HL-60 (cell line): ENCODE data around the gene ST8SIA4.

Experiments used
- DNase-seq, 2 experiments: peaks; one replicate each; pipeline ENCODE4 v3.0.0-alpha.2; 2010 to 2020; ENCODE audit warnings: low read depth in 1 of 2, low spot score in 1 of 2
- H3K27ac ChIP-seq: fragments of 250-450 bp; sonication (Bioruptor Pico); replicated peaks from 2 replicates; pipeline ENCODE4 v1.5.1; 2020; ENCODE audit warnings: mild to moderate bottlenecking, moderate library complexity
- H3K27me3 ChIP-seq: fragments of 250-450 bp; sonication (Bioruptor Pico); 2 replicates; pipeline ENCODE4 v1.5.1; 2021; ENCODE audit warnings: mild to moderate bottlenecking, moderate library complexity; ENCODE audit not compliant: insufficient read depth, poor library complexity, severe bottlenecking
- H3K4me3 ChIP-seq: replicated peaks from 2 replicates; pipeline ENCODE4 v1.5.1; 2011; ENCODE audit warnings: mild to moderate bottlenecking, control low read depth, low read length; ENCODE audit not compliant: insufficient read depth
- GABPA ChIP-seq: IDR thresholded peaks from 2 replicates; pipeline ENCODE4 v1.6.1; 2012; ENCODE audit warnings: low read depth
- POLR2AphosphoS5 ChIP-seq: IDR thresholded peaks from 2 replicates; pipeline ENCODE4 v1.6.1; 2012; ENCODE audit warnings: low read depth
- SPI1 ChIP-seq: IDR thresholded peaks from 2 replicates; pipeline ENCODE4 v1.6.1; 2012; ENCODE audit warnings: low read depth, mild to moderate bottlenecking, borderline replicate concordance
- TF ChIP-seq, protein P1 (sequence below): IDR thresholded peaks from one replicate; pipeline ENCODE4 v1.5.1; 2011; ENCODE audit warnings: low read length, control low read depth, inconsistent platforms; ENCODE audit not compliant: insufficient read depth
- TF ChIP-seq, protein P2 (sequence below): IDR thresholded peaks from 2 replicates; pipeline ENCODE4 v1.6.1; 2012; ENCODE audit warnings: low read depth; ENCODE audit not compliant: insufficient replicate concordance

ST8SIA4 gene

DNA sequence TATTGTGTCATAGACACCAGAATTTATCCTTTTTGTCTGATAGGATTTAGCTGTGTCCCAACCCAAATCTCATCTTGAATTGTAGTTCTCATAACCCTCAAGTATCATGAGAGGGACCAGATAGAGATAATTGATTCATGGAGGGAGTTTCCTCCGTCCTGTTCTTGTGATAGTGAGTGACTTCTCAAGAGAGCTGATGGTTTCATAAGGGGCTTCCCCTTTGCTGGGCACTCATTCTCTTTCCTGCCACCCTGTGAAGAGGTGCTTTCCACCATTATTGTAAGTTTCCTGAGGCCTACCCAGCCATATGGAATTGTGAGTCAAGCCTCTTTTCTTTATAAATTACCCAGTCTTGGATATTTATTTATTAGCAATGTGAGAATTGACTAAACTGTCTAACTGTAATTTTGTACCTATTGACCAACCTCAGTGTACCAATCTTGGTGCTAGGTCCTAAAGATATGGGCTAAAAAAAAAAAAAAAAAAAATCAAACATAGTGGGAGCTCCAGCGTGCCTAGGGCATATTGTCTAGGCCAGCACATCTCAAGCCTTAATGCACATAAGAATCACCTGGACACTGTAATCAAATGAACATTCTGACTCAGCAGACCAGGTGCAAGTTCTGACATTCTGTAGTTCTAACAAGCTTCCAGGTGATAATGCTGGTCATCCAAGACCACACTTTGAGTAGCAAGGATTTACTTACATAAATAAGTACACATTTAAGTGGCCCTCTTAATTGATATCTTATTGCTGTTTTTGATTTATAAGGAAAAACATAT lies 30.5 kb downstream of the ST8SIA4 start:
- Histone ChIP-seq H3K27ac (no peak overlapping the region), H3K27me3 (no peaks in the 10 kb centered on the region), H3K4me3 (no peak overlapping the region)
- DNase-seq: no peak
- TF ChIP-seq POLR2AphosphoS5: no peak
- TF ChIP-seq SPI1: no peak
- TF ChIP-seq GABPA: no peak
- TF ChIP-seq, protein P1, sequence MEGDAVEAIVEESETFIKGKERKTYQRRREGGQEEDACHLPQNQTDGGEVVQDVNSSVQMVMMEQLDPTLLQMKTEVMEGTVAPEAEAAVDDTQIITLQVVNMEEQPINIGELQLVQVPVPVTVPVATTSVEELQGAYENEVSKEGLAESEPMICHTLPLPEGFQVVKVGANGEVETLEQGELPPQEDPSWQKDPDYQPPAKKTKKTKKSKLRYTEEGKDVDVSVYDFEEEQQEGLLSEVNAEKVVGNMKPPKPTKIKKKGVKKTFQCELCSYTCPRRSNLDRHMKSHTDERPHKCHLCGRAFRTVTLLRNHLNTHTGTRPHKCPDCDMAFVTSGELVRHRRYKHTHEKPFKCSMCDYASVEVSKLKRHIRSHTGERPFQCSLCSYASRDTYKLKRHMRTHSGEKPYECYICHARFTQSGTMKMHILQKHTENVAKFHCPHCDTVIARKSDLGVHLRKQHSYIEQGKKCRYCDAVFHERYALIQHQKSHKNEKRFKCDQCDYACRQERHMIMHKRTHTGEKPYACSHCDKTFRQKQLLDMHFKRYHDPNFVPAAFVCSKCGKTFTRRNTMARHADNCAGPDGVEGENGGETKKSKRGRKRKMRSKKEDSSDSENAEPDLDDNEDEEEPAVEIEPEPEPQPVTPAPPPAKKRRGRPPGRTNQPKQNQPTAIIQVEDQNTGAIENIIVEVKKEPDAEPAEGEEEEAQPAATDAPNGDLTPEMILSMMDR: no peak
- TF ChIP-seq, protein P2, sequence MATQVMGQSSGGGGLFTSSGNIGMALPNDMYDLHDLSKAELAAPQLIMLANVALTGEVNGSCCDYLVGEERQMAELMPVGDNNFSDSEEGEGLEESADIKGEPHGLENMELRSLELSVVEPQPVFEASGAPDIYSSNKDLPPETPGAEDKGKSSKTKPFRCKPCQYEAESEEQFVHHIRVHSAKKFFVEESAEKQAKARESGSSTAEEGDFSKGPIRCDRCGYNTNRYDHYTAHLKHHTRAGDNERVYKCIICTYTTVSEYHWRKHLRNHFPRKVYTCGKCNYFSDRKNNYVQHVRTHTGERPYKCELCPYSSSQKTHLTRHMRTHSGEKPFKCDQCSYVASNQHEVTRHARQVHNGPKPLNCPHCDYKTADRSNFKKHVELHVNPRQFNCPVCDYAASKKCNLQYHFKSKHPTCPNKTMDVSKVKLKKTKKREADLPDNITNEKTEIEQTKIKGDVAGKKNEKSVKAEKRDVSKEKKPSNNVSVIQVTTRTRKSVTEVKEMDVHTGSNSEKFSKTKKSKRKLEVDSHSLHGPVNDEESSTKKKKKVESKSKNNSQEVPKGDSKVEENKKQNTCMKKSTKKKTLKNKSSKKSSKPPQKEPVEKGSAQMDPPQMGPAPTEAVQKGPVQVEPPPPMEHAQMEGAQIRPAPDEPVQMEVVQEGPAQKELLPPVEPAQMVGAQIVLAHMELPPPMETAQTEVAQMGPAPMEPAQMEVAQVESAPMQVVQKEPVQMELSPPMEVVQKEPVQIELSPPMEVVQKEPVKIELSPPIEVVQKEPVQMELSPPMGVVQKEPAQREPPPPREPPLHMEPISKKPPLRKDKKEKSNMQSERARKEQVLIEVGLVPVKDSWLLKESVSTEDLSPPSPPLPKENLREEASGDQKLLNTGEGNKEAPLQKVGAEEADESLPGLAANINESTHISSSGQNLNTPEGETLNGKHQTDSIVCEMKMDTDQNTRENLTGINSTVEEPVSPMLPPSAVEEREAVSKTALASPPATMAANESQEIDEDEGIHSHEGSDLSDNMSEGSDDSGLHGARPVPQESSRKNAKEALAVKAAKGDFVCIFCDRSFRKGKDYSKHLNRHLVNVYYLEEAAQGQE: no peak

DNA sequence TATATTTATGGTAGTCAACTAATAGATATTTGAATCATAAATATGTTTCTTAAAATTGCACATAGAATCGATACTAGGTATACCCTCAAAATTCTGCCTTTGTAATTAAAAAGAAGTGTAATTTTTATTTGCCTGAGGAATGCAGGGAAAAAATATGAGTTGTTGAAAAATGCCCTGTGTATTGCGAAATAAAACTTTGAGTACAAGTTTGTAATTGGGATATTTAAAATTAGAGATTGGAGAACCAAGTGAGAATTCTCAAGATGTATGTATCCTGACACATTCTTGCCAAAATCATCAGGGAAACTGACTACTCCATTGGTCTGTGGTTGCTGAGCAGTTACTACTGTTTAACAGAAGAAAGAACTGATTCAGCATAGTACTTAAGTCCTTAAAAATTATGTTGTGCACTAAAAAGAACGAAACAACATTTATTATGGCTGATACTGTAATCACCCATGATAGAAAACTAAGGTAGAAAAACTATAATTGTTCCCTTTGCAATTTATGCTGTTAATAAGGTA lies 36.0 kb downstream of the ST8SIA4 start:
- TF ChIP-seq SPI1 (no peak), GABPA (no peak), POLR2AphosphoS5 (no peak)
- TF ChIP-seq, protein P1: no peak
- TF ChIP-seq, protein P2: no peak

DNA sequence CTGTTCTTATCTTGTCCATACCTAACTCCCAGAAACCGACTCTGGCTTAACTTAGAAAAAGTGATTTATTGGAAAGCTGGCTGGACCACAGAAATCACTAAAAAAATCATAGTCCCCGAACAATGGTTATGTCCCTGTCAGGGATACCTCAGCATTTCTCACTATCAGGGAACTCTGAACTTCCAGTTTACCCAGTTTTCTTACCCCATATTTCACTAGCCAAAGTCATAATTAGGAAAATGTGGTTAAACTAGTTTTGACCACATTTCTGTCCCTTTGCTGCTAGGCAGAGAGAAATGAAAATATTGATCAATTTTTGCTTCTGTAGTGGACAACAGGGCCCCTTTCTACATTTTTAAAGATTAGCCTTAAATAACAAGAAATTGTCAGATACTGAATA lies 38.2 kb downstream of the ST8SIA4 start:
- Histone ChIP-seq H3K27me3 (no peaks in the 10 kb centered on the region), H3K27ac (no peak overlapping the region), H3K4me3 (no peak overlapping the region)
- TF ChIP-seq, protein P2: no peak
- no peak for TF ChIP-seq SPI1
- no peak for TF ChIP-seq POLR2AphosphoS5
- TF ChIP-seq, protein P1: no peak
- TF ChIP-seq GABPA: no peak
- DNase-seq: no peak

More for the DNA sequence above, 36.0 kb downstream of the ST8SIA4 start:
- Histone ChIP-seq H3K27ac (no peak overlapping the region), H3K4me3 (no peak overlapping the region), H3K27me3 (no peaks in the 10 kb centered on the region)
- DNase-seq: no peak
